HG02973 (cell line): ENCODE results near the gene SOHLH1.
"Not testable (repeated sequence)": the region's sequence is repeated elsewhere in the genome, so short reads cannot be mapped to it uniquely, and the experiment has no call there.

Source experiments
- ATAC-seq: cut with Tn5 transposase; IDR thresholded peaks from one replicate; pipeline ENCODE4 v1.9.1; 2021; ENCODE audit warnings: moderate library complexity; ENCODE audit not compliant: unreplicated experiment

Gene SOHLH1

GRCh38 chr9:135680056-135680455, 19.2 kb downstream of the SOHLH1 start:
- ATAC-seq = no peak

- ATAC-seq = no peak
Observed at GRCh38 chr9:135678236-135679017, 20.9 kb downstream of the SOHLH1 start.

GRCh38 chr9:135677641-135678168, 21.6 kb downstream of the SOHLH1 start:
- ATAC-seq = no peak

- no peak for ATAC-seq
Observed at GRCh38 chr9:135676891-135677290, 22.4 kb downstream of the SOHLH1 start.

- ATAC-seq = no peak
Observed at GRCh38 chr9:135674977-135675376, 24.3 kb downstream of the SOHLH1 start.

- no peak for ATAC-seq
Observed at GRCh38 chr9:135673941-135674340, 25.3 kb downstream of the SOHLH1 start.

- not testable (repeated sequence) for ATAC-seq
Observed at GRCh38 chr9:135672786-135673185, 26.5 kb downstream of the SOHLH1 start.

- no peak for ATAC-seq
Observed at GRCh38 chr9:135671591-135672041, 27.7 kb downstream of the SOHLH1 start.

- ATAC-seq = no peak
Observed at GRCh38 chr9:135670721-135671590, 28.3 kb downstream of the SOHLH1 start.

- ATAC-seq = no peak
Observed at GRCh38 chr9:135669616-135670285, 29.5 kb downstream of the SOHLH1 start.

GRCh38 chr9:135669018-135669417, 30.3 kb downstream of the SOHLH1 start:
- not testable (repeated sequence) for ATAC-seq

- ATAC-seq = no peak
Observed at GRCh38 chr9:135667463-135668001, 31.7 kb downstream of the SOHLH1 start.

GRCh38 chr9:135666534-135667462, 32.5 kb downstream of the SOHLH1 start:
- ATAC-seq = no peak

- no peak for ATAC-seq
Observed at GRCh38 chr9:135665795-135666189, 33.5 kb downstream of the SOHLH1 start.

- ATAC-seq = no peak
Observed at GRCh38 chr9:135664801-135665794, 34.2 kb downstream of the SOHLH1 start.

- no peak for ATAC-seq
Observed at GRCh38 chr9:135664266-135664665, 35.0 kb downstream of the SOHLH1 start.

- ATAC-seq = no peak
Observed at GRCh38 chr9:135663857-135664256, 35.4 kb downstream of the SOHLH1 start.

- no peak for ATAC-seq
Observed at GRCh38 chr9:135663451-135663770, 35.9 kb downstream of the SOHLH1 start.
